Heart right ventricle (tissue), 16 donors: ENCODE data around the gene SOCS4. TPM values are rescaled to one million over a fixed set of nuclear protein-coding genes. Genes with fewer than 3 reads are reported as not detected.

Source experiments
- ATAC-seq, 8 donors: fragments of 200-7000 bp; cut with Tn5 transposase; one replicate each; pipeline ENCODE4 v1.9.1; 2020; ENCODE audit warnings: mild to moderate bottlenecking in 8 of 8, moderate library complexity in 8 of 8, moderate number of reproducible peaks in 1 of 8
- DNase-seq, 2 donors: peaks; one replicate each; pipeline ENCODE4 v3.0.0-alpha.2; 2020
- H3K27ac ChIP-seq, 10 donors: fragments of 200-600 bp; sonication (generic) in 2 of 10; one replicate each; pipeline versions ENCODE4 v1.5.0 to v1.8.0; 2020 to 2022; ENCODE audit warnings: mild to moderate bottlenecking in 3 of 10
- H3K27me3 ChIP-seq, 7 donors: fragments of 200-600 bp; one replicate each; pipeline ENCODE4 v1.8.0; 2021 to 2022; ENCODE audit warnings: mild to moderate bottlenecking in 2 of 7
- H3K36me3 ChIP-seq, 9 donors: fragments of 200-600 bp; sonication (generic) in 1 of 9; one replicate each; pipeline versions ENCODE4 v1.5.0 to v1.8.0; 2020 to 2022; ENCODE audit warnings: mild to moderate bottlenecking in 2 of 9
- H3K4me1 ChIP-seq, 9 donors: fragments of 200-600 bp; sonication (generic) in 1 of 9; one replicate each; pipeline versions ENCODE4 v1.5.0 to v1.8.0; 2020 to 2022; ENCODE audit warnings: mild to moderate bottlenecking in 4 of 9
- H3K4me3 ChIP-seq, 10 donors: fragments of 200-600 bp; sonication (generic) in 2 of 10; one replicate each; pipeline versions ENCODE4 v1.5.0 to v1.8.0; 2020 to 2022; ENCODE audit warnings: mild to moderate bottlenecking in 7 of 10, moderate library complexity in 2 of 10
- H3K9me3 ChIP-seq, 11 donors: fragments of 200-600 bp in 10 of 11; sonication (generic) in 2 of 11; one replicate each; pipeline versions ENCODE4 v1.5.0 to v1.8.0; 2013 to 2022; ENCODE audit warnings: mild to moderate bottlenecking in 2 of 11, control low read depth in 1 of 11, moderate library complexity in 1 of 11
- CTCF ChIP-seq, 9 donors: fragments of 200-600 bp; sonication (generic) in 2 of 9; IDR thresholded peaks; one replicate each; pipeline versions ENCODE4 v1.5.0 to v1.8.0; 2021 to 2022; ENCODE audit warnings: antibody characterized with exemption in 9 of 9, mild to moderate bottlenecking in 5 of 9, moderate library complexity in 1 of 9
- WGBS, 2 donors: extraction: QIAGEN DNeasy Blood & Tissue Kit; methylation state at CpG; one replicate each; pipeline ENCODE4 v1.1.7; 2013; ENCODE audit warnings: inconsistent platforms in 1 of 2; 5-methylcytosine and 5-hydroxymethylcytosine counted together
- intact Hi-C, 10 donors: fragments of 100-400 bp; cut with DNase I; formaldehyde crosslinking; loops; one replicate each; pipeline versions ENCODE4 v1.11.1 to v1.14.2; 2022
- polyA plus RNA-seq, 2 donors: library from polyadenylated mRNA; stranded (reverse); fragments of 200-250 nt; gene quantifications; one replicate each; pipeline ENCODE4 v1.2.3, GENCODE V29; 2013
- total RNA-seq, 10 donors: library from RNA; stranded (reverse); fragmentation: NEBNext Ultra II Directional in 3 of 10; extraction: Animal tissue kit (Norgen Biotek cat#: 25700) in 3 of 10; gene quantifications; one replicate each; pipeline versions ENCODE4 v1.2.1 to v1.2.4, GENCODE V29; 2021 to 2023
- donor health status: Arrhythmogenic right ventricular cardiomyopathy.
- donor health status: ischemic (EF 13 %, LVEDD 7.1; RV severe dilation, severe dysfunction).
- donor health status: healthy with polysubstance abuse.
- donor health status: DM: no; HTN: yes; CAD: no.
- donor health status: DM: no; HTN: no; CAD: no.
- donor health status: ischemic (EF 25% LVEDD 6.9; RV normal size, moderate dysfunction).
- donor health status: ischemic (EF 25% LVEDD 5.7; RV mildly dilated, moderate dysfunction).
- donor health status: healthy.
- donor health status: DM: yes; HTN: yes; CAD: no.
- donor health status: Ischemic cardiomyopathy.
- donor health status: ischemic (EF 35%, LVEDD 5.7; RV mildly dilated, moderate dysfunction).
- donor health status: nonischemic (EF 11% LVEDD 7.7; RV severe dilation, severe dysfunction).
- donor health status: DM: yes; HTN: yes; CAD: no.
- donor health status: PGD.
- donor health status: ischemic (EF 29% LVEDD 5.4; RV normal size, mild dysfunction).
- donor health status: nonischemic (EF 23%, LVEDD 6.1; RV moderate dilation, normal function).

SOCS4 gene
- total and polyA plus RNA-seq, 12 donors, result 4.7 to 24.2 (median 16.0) TPM

DNA sequence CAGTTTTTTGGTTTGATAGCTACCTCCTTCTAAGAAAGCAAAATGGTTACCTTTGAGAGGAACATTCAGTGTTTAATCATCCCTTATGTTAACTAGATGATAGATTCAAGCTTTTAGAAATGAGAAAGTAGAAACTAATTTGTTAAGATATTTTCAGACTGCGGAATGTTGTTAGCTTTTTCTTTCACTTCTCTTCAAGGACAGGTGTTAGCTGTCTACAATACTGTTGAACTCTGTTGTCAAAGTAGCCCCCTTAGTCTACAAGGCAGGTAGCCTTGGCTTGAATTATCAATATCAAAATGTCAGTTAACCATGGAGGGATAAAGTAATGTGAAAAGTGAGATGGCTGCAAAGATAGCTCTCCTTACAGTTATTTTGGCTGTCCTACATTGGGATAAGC, 39.2 kb downstream of the SOCS4 start:
- no peaks in the 10 kb centered on the region for H3K9me3 ChIP-seq
- DNase-seq (no peak), ATAC-seq (no peak)
- H3K27ac ChIP-seq, result peak overlapping the region in 1 of 10 donors; percentile 32
- intact Hi-C loops, result no loop called here
- H3K27me3 ChIP-seq, result no peaks in the 10 kb centered on the region
- H3K36me3 ChIP-seq, result peaks cover 0 to 75% (median 6%) of the 10 kb centered on the region in 9 donors
- 94 to 98% methylated on average over 1 of the region's 1 CpG for WGBS, 2 donors
- no peak for TF ChIP-seq CTCF (IDR thresholded peaks at IDR 0.05)
- H3K4me3 ChIP-seq, result no peak overlapping the region
- peaks cover 4 to 60% (median 31%) of the 10 kb centered on the region in 9 donors for H3K4me1 ChIP-seq

GRCh38 chr14:55070981-55071411, 44.0 kb downstream of the SOCS4 start:
- peaks cover 0 to 31% (median 0%) of the 10 kb centered on the region in 9 donors for H3K36me3 ChIP-seq
- ATAC-seq (peak in 1 of 8 donors; percentile 15), DNase-seq (no peak)
- H3K9me3 ChIP-seq, result no peaks in the 10 kb centered on the region
- no peak overlapping the region for H3K4me3 ChIP-seq
- H3K27ac ChIP-seq, result peak overlapping the region in 9 of 10 donors; percentile 31 to 68 (median 47)
- WGBS, 2 donors, result 74 to 79% methylated on average over 4 of the region's 4 CpGs
- intact Hi-C loops, result no loop called here
- H3K4me1 ChIP-seq, result peaks cover 6 to 44% (median 31%) of the 10 kb centered on the region in 9 donors
- no peak for TF ChIP-seq CTCF (IDR thresholded peaks at IDR 0.05)
- no peaks in the 10 kb centered on the region for H3K27me3 ChIP-seq

- 18 to 23% methylated on average over 10 of the region's 10 CpGs for WGBS, 2 donors
- H3K9me3 ChIP-seq, result no peaks in the 10 kb centered on the region
- peak overlapping the region in 1 of 10 donors; percentile 13 for H3K4me3 ChIP-seq
- DNase-seq (peak; percentile 21 to 56), ATAC-seq (peak; percentile 70 to 97 (median 88))
- no peaks in the 10 kb centered on the region for H3K27me3 ChIP-seq
- H3K4me1 ChIP-seq, result peaks cover 6 to 44% (median 26%) of the 10 kb centered on the region in 9 donors
- TF ChIP-seq CTCF (IDR thresholded peaks at IDR 0.05), result no peak
- H3K27ac ChIP-seq, result peak overlapping the region; percentile 31 to 77 (median 51)
- H3K36me3 ChIP-seq, result peaks cover 0 to 22% (median 0%) of the 10 kb centered on the region in 9 donors
- intact Hi-C loops, result no loop called here
Observed at GRCh38 chr14:55071870-55072640, 45.0 kb downstream of the SOCS4 start.

DNA sequence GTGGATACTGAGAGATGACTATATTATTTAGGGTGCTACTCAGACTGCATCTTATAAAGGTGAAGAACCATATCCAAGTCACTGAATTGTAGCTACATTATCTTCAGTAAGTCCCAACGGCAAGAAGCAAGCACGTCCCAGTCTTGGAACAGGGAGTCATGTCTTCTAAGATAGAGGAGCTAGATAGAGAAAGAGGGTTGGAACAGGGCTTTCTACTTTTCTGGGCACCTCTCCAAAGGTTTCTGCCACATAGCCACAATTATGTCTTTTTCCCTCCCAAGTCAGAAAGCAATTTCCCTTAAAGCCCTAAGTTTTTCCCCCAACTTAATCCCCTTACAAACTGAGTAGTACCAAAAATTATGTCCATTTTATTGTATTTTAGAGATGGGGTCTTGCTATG, 46.8 kb downstream of the SOCS4 start:
- DNase-seq, result no peak

More for the DNA sequence above, 46.8 kb downstream of the SOCS4 start:
- 33 to 35% methylated on average over 2 of the region's 2 CpGs for WGBS, 2 donors
- no peaks in the 10 kb centered on the region for H3K27me3 ChIP-seq
- H3K9me3 ChIP-seq, result no peaks in the 10 kb centered on the region
- intact Hi-C loops, result no loop called here
- no peak for TF ChIP-seq CTCF (IDR thresholded peaks at IDR 0.05)
- ATAC-seq, result no peak
- H3K4me3 ChIP-seq, result no peak overlapping the region
- H3K27ac ChIP-seq, result peak overlapping the region in 2 of 10 donors; percentile 5 to 39
- peaks cover 0 to 6% (median 0%) of the 10 kb centered on the region in 9 donors for H3K36me3 ChIP-seq
- peaks cover 6 to 51% (median 34%) of the 10 kb centered on the region in 9 donors for H3K4me1 ChIP-seq
